VCaP (cell line): ENCODE results near the gene TPK1.

Experiments
- H3K27ac ChIP-seq: fragments of 450-650 bp; 2 replicates; pipeline ENCODE4 v1.5.1; 2017
- TF ChIP-seq, protein P1 (sequence below): fragments of 450-650 bp; conservative IDR thresholded peaks from 2 replicates; pipeline ENCODE4 v1.5.1; 2017; ENCODE audit warnings: mild to moderate bottlenecking, moderate library complexity

Gene TPK1

DNA sequence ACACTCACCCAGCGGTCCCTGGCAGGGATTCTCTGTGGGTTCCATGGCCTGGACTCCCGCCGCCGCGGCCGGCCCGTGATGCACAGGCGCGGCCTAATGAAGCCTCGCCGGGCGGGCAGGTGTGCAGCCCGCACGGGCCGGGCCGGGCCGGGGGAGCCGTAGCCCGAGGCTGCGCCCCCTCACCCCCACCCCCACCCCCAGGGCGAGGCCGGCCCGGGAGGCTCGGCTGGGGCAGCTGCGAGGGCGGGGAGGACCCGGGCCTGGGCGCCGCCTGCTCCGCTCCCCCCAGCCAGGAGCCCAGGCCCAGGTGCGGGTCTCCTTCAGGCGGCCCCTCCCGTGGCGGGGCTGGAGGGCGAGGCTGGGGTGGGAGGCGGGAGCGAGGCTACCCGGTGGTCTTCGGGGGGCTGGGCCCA is 432.2 kb downstream of the TPK1 start, which contains the start of gene NOBOX:
Gene NOBOX (minus strand): TSS at position 45 of the 413 bp plus-strand sequence.
- TF ChIP-seq, protein P1, sequence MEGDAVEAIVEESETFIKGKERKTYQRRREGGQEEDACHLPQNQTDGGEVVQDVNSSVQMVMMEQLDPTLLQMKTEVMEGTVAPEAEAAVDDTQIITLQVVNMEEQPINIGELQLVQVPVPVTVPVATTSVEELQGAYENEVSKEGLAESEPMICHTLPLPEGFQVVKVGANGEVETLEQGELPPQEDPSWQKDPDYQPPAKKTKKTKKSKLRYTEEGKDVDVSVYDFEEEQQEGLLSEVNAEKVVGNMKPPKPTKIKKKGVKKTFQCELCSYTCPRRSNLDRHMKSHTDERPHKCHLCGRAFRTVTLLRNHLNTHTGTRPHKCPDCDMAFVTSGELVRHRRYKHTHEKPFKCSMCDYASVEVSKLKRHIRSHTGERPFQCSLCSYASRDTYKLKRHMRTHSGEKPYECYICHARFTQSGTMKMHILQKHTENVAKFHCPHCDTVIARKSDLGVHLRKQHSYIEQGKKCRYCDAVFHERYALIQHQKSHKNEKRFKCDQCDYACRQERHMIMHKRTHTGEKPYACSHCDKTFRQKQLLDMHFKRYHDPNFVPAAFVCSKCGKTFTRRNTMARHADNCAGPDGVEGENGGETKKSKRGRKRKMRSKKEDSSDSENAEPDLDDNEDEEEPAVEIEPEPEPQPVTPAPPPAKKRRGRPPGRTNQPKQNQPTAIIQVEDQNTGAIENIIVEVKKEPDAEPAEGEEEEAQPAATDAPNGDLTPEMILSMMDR: no peak
- H3K27ac ChIP-seq: no peak within 1 kb of the TSS

DNA sequence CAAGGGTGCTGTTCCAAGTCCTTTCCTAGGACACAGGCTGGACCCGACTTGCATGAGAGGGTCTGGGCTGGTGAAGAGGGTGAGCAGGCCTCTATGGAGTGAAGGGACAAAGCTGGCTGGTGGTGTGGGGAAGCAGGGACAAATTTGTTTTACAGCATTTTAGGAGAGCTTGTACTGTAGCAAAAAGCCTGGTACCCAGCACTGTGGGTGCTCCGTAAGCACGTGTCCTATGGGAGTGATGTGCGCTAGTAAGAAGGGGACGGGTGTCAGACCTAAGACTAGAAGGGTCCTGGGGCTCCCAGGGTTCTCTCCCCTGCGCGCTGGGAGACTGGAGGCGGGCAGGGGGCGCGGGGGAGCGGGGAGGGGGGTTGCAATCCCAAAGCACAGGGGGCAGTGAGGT is 432.8 kb downstream of the TPK1 start:
- TF ChIP-seq, protein P1: no peak
- no peak overlapping the region for H3K27ac ChIP-seq
